ENCODE results near the gene SLIT2. TPM values are rescaled to one million over a fixed set of nuclear protein-coding genes. Genes with fewer than 3 reads are reported as not detected.

The SLIT2 gene
- total RNA-seq, 1 donor from 2014 or later: 6.0 TPM

DNA sequence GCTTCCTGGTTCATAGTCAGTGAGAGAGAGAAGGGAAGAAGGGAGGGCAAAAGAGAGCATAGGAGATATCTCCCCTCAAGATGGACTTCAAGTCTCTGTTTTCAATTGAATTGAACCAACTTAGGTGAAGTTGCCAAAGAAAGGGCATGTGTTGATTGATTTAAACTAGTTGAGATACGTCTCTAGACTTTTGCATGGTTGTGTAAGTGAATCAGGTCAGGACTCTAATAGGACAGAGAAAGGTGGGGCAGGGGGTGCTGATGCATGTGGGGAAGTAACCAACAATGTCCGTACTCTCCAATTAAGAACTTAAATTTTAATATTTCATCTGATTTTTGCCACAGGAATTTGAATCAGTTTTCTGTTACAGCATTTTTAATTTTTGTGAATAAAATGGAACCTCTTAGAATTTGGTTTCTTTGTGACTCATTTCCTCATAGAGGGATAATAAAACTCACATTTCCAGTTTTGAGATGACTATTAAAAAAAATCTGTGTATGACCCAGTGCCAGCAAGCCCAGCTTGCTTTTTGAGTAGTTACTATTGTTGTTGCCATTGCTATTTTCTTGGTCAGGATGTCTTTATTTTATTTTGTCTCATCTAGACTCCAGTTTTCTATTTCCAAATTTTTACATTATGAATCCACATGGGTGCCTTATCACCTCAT, 37.3 kb downstream of the SLIT2 start:
- TF ChIP-seq CTCF (IDR thresholded peaks at IDR 0.05; ENCODE audit: borderline replicate concordance): no peak
- Histone ChIP-seq H3K27ac (replicated peaks) (no peak overlapping the region), H3K27me3 (ENCODE audit: low read depth) (no peaks in the 10 kb centered on the region), H3K4me3 (no peak overlapping the region), H3K36me3 (no peaks in the 10 kb centered on the region), H3K4me1 (no peaks in the 10 kb centered on the region), H3K9me3 (replicated peaks) (no peaks in the 10 kb centered on the region)
- no peak for DNase-seq
- intact Hi-C loops (cut with micrococcal nuclease): no loop called here

GRCh38 chr4:20289782-20290181, 38.1 kb downstream of the SLIT2 start:
- no peaks in the 10 kb centered on the region for H3K4me1 ChIP-seq
- H3K9me3 ChIP-seq (replicated peaks): no peaks in the 10 kb centered on the region
- H3K4me3 ChIP-seq: no peak overlapping the region
- H3K36me3 ChIP-seq: no peaks in the 10 kb centered on the region
- H3K27me3 ChIP-seq (ENCODE audit: low read depth): no peaks in the 10 kb centered on the region
- intact Hi-C loops (cut with micrococcal nuclease): no loop called here
- H3K27ac ChIP-seq (replicated peaks): no peak overlapping the region
- no peak for TF ChIP-seq CTCF (IDR thresholded peaks at IDR 0.05; ENCODE audit: borderline replicate concordance)
- DNase-seq: no peak

GRCh38 chr4:20292739-20293138, 41.0 kb downstream of the SLIT2 start:
- Histone ChIP-seq H3K4me3 (no peak overlapping the region), H3K27me3 (ENCODE audit: low read depth) (no peaks in the 10 kb centered on the region), H3K27ac (replicated peaks) (no peak overlapping the region), H3K4me1 (no peaks in the 10 kb centered on the region), H3K36me3 (no peaks in the 10 kb centered on the region), H3K9me3 (replicated peaks) (no peaks in the 10 kb centered on the region)
- TF ChIP-seq CTCF (IDR thresholded peaks at IDR 0.05; ENCODE audit: borderline replicate concordance): no peak
- intact Hi-C loops (cut with micrococcal nuclease): no loop called here
- DNase-seq: no peak

DNA sequence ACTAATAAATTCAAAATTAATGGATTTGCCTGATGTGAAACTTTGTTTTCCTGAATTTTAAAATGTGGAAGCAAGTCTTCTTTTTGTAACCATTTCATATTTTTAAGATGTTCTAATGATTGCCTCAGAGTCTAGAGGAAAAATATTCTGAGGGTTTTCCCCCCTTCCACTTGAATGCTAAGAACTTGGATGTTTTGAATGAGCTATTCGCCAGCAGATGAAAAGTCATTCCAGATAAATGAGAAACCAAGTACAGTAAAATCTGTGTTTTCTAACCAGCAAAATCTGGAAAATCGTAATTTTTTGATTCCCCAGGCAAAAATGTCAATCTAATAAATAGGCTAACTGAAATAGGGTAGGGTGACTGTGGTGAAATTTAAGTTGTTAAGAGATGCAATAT, 45.6 kb downstream of the SLIT2 start:
- no peak for TF ChIP-seq CTCF (IDR thresholded peaks at IDR 0.05; ENCODE audit: borderline replicate concordance)
- Histone ChIP-seq H3K27me3 (ENCODE audit: low read depth) (no peaks in the 10 kb centered on the region), H3K36me3 (no peaks in the 10 kb centered on the region), H3K27ac (replicated peaks) (no peak overlapping the region), H3K9me3 (replicated peaks) (no peaks in the 10 kb centered on the region), H3K4me1 (no peaks in the 10 kb centered on the region), H3K4me3 (no peak overlapping the region)
- intact Hi-C loops (cut with micrococcal nuclease): no loop called here
- DNase-seq: no peak

GRCh38 chr4:20297783-20298182, 46.1 kb downstream of the SLIT2 start:
- Histone ChIP-seq H3K9me3 (replicated peaks) (no peaks in the 10 kb centered on the region), H3K27me3 (ENCODE audit: low read depth) (no peaks in the 10 kb centered on the region), H3K4me3 (no peak overlapping the region), H3K36me3 (no peaks in the 10 kb centered on the region), H3K4me1 (no peaks in the 10 kb centered on the region), H3K27ac (replicated peaks) (no peak overlapping the region)
- no peak for TF ChIP-seq CTCF (IDR thresholded peaks at IDR 0.05; ENCODE audit: borderline replicate concordance)
- DNase-seq: no peak
- intact Hi-C loops (cut with micrococcal nuclease): no loop called here

Measured in left ventricle myocardium inferior (tissue), 1 donor.